Measurements from ENCODE around the gene GBF1.

GBF1 gene

GRCh38 chr10:102424145-102424544 is 178.8 kb downstream of the GBF1 start:
- no peak for DNase-seq (ENCODE audit: low read depth)

DNA sequence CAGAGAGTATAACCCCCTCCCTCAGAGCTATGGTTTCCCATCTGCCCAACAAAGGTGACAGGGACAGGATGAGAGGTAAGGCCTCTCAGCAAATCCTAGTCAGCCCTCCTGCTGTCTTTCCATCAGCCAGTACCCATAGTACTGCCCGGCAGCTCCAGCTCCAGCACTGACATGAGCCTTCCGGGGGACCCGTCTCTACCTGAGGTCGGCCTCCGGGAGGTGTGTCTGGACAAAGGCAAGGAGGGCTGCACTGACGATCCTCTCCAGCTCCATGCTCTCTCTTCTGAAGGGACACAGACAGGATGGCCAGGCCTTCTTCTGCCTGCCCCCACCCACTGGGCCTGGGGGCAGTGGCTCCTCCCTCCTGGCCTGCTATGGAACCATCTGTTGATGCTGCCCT is 179.6 kb downstream of the GBF1 start:
- DNase-seq (ENCODE audit: low read depth) = no peak

- DNase-seq (ENCODE audit: low read depth) = no peak
These were observed 180.1 kb downstream of the GBF1 start for GRCh38 chr10:102425444-102425843.

DNA sequence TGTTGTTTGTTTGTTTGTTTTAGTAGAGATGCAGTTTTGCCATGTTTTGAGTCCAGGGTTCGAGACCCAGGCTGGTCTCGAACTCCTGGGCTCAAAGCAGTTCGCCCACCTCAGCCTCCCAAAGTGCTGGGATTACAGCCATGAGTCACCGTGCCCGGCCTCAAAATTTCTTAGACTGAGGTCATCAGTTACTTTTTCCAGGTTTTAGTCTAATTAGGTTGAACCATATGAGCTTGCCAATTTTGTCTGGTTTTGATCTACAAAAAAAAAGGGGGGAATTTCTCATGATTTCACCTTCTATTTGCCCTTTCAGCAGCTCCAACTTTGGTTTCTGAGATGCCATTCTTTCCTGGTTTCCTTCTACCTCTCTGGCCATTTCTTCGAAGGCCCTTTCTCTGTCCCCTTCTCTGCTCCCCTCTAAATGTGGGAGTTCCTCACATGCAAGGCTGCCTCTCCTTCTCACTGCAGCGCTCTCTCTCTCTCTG is 181.5 kb downstream of the GBF1 start:
- DNase-seq (ENCODE audit: low read depth) = no peak

DNA sequence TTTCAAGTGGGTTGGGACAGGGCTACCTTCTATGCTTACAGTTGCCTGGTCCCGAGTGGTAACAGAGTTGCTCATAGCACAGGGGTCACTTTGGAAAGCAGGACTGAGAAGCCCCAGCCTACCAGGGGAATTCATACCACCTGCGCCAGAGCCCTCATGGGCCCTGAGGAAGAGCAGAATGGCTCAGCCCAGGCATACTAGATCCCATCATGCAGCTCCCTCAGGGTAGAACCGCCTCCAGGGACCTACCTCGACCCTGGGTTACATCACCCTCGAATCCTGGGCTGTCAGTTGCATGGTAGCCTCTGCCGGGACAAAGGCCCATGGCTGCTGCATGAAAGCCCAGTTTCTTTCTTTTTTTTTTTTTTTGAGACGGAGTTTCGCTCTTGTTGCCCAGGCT is 184.1 kb downstream of the GBF1 start:
- no peak for DNase-seq (ENCODE audit: low read depth)

- no peak for DNase-seq (ENCODE audit: low read depth)
These were observed 186.3 kb downstream of the GBF1 start for GRCh38 chr10:102431452-102432124.
